ENCODE results near the gene BANK1.

- no peak for TF ChIP-seq CTCF (IDR thresholded peaks at IDR 0.05)
- no peak for TF ChIP-seq POLR2AphosphoS5 (IDR thresholded peaks at IDR 0.05; ENCODE audit: insufficient read depth in 1 of 2, low read depth in 1 of 2)
Measured at GRCh38 chr4:101993842-101994775, 203.6 kb downstream of the BANK1 start.

Measured in vagina (tissue), 2 donors.